Mucosa of descending colon (tissue), 3 donors: ENCODE measurements around the gene ZNF718. TPM values are rescaled to one million over a fixed set of nuclear protein-coding genes. Genes with fewer than 3 reads are reported as not detected.
"Not testable (repeated sequence)": the region's sequence is repeated elsewhere in the genome, so short reads cannot be mapped to it uniquely, and the experiment has no call there.

ENCODE experiments used
- ATAC-seq: fragments of 200-7000 bp; cut with Tn5 transposase; one replicate; pipeline ENCODE4 v1.9.1; 2020; ENCODE audit warnings: mild to moderate bottlenecking, moderate library complexity
- DNase-seq, 3 donors: peaks; one replicate each; pipeline ENCODE4 v3.0.0-alpha.2; 2020
- H3K36me3 ChIP-seq: fragments of 200-600 bp; one replicate; pipeline ENCODE4 v1.8.0; 2021; ENCODE audit warnings: low read depth, mild to moderate bottlenecking
- H3K4me1 ChIP-seq: fragments of 200-600 bp; one replicate; pipeline ENCODE4 v1.8.0; 2021; ENCODE audit warnings: low read depth, mild to moderate bottlenecking
- H3K4me3 ChIP-seq: fragments of 200-600 bp; one replicate; pipeline ENCODE4 v1.8.0; 2021; ENCODE audit warnings: mild to moderate bottlenecking
- H3K9me3 ChIP-seq: fragments of 200-600 bp; one replicate; pipeline ENCODE4 v1.8.0; 2021; ENCODE audit warnings: mild to moderate bottlenecking
- intact Hi-C, 2 donors: fragments of 100-400 bp; cut with DNase I in 1 of 2; cut with micrococcal nuclease in 1 of 2; formaldehyde crosslinking; loops; one replicate each; pipeline versions ENCODE4 v1.11.0 to v1.11.1; 2022; cut with DNase I, micrococcal nuclease
- long read RNA-seq, 2 donors: library from polyadenylated mRNA; unstranded; transcript quantifications; one replicate each; pipeline ENCODE4 v2.0.0, GENCODE V29; 2019 to 2021
- total RNA-seq, 3 donors: library from RNA; stranded (reverse); fragmentation: NEBNext Ultra II Directional in 2 of 3; extraction: Animal tissue kit (Norgen Biotek cat#: 25700) in 2 of 3; gene quantifications; one replicate each; pipeline versions ENCODE4 v1.2.1 to v1.2.4, GENCODE V29; 2021 to 2023
- TF ChIP-seq, protein P1 (sequence below): fragments of 200-600 bp; IDR thresholded peaks from one replicate; pipeline ENCODE4 v1.8.0; 2022; ENCODE audit warnings: antibody characterized with exemption, mild to moderate bottlenecking
- donor health status: DM: no; HTN: no; CAD: no; lungs with moderate emphysema.
- donor health status: DM: no; HTN: no; CAD: no.
- donor health status: DM: no; HTN: yes; CAD: no.

The ZNF718 gene
- total RNA-seq, result 1 to 10 TPM; 5.2 to 7.4 (median 6.4) TPM
- long read RNA-seq, donor 1, partial matches to known transcripts, result 0 of 1 reads
- long read RNA-seq, donor 1, other reads (novel, unspliced or antisense), result 1 of 1 reads
- long read RNA-seq, donor 2, partial matches to known transcripts, result 0 of 2 reads
- long read RNA-seq, donor 2, other reads (novel, unspliced or antisense), result 2 of 2 reads

DNA sequence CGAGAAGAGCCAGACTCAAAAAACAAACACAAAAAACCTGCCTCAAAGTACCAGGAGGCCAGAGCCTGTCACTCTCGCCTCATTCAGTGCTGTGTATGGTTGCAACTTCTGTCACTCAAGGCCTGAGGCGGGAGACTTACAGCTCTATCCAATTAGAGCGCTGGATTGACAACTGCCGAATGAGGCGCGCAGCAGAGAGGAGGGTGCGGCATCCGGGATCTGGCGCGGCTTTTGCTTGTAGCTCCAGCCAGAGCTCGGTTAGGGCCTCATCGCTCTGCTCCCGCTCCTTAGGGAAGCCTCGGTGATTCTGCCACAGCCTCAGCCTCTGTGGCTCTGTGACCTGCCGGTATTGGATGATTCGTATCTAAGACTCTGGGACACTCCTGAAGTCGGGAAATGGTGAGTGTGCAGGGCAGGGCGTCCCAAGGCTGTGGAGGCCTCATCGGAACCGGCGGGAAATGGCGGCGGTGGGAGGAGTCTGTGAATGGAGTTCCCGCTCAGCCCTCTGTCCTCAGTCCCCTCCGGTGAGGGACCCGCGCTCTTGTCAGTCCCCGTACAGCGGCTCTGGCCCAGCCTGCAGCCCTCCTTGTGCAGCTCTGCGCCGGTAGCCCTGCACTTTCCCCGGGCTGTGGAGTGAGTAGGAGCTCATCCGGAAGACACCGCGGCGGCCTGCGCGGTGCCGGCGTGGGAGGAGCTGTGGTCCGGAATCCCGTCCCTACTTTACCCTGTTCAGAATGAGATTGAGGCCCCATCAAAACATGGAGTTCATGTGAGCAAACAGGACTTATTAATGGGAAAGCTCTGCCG is at the start of gene ZNF718:
ZNF718 (plus strand) TSS at position 227 of the 807 bp plus-strand sequence; CDS start at position 397, 170 bp downstream.
- TF ChIP-seq, protein P1, sequence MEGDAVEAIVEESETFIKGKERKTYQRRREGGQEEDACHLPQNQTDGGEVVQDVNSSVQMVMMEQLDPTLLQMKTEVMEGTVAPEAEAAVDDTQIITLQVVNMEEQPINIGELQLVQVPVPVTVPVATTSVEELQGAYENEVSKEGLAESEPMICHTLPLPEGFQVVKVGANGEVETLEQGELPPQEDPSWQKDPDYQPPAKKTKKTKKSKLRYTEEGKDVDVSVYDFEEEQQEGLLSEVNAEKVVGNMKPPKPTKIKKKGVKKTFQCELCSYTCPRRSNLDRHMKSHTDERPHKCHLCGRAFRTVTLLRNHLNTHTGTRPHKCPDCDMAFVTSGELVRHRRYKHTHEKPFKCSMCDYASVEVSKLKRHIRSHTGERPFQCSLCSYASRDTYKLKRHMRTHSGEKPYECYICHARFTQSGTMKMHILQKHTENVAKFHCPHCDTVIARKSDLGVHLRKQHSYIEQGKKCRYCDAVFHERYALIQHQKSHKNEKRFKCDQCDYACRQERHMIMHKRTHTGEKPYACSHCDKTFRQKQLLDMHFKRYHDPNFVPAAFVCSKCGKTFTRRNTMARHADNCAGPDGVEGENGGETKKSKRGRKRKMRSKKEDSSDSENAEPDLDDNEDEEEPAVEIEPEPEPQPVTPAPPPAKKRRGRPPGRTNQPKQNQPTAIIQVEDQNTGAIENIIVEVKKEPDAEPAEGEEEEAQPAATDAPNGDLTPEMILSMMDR, result no peak
- Histone ChIP-seq H3K4me3 (peak within 1 kb of the TSS; percentile 77), H3K4me1 (peaks cover 6% of the 10 kb centered on the region), H3K9me3 (peaks cover 8% of the 10 kb centered on the region), H3K36me3 (no peaks in the 10 kb centered on the region)
- peak; percentile 97 for ATAC-seq
- intact Hi-C loops, result no loop called here
- peak; percentile 95 to 98 (median 95) for DNase-seq

DNA sequence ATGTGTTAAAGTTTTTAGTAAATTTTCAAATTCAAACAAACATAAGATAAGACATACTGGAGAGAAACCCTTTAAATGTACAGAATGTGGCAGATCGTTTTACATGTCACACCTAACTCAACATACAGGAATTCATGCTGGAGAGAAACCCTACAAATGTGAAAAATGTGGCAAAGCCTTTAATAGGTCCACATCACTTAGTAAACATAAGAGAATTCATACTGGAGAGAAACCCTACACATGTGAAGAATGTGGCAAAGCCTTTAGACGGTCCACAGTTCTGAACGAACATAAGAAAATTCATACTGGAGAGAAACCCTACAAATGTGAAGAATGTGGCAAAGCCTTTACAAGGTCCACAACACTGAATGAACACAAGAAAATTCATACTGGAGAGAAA is 38.4 kb upstream of the ZNF718 start:
- TF ChIP-seq, protein P1, result no peak
- Histone ChIP-seq H3K4me3 (no peak overlapping the region), H3K9me3 (peaks cover 99% of the 10 kb centered on the region), H3K4me1 (no peaks in the 10 kb centered on the region), H3K36me3 (no peaks in the 10 kb centered on the region)
- intact Hi-C loops, result no loop called here
- DNase-seq, result no peak
- ATAC-seq, result no peak

DNA sequence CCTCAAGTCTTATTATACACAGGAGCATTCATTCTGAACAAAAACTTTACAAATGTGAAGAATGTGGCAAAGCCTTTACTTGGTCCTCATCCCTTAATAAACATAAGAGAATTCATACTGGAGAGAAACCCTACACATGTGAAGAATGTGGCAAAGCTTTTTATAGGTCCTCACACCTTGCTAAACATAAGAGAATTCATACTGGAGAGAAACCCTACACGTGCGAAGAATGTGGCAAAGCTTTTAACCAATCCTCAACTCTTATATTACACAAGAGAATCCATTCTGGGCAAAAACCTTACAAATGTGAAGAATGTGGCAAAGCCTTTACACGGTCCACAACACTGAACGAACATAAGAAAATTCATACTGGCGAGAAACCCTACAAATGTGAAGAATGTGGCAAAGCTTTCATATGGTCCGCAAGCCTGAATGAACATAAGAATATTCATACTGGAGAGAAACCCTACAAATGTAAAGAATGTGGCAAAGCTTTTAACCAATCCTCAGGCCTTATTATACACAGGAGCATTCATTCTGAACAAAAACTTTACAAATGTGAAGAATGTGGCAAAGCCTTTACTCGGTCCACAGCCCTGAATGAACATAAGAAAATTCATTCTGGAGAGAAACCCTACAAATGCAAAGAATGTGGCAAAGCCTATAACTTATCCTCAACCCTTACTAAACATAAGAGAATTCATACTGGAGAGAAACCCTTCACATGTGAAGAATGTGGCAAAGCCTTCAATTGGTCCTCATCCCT is 37.6 kb upstream of the ZNF718 start:
- H3K4me1 ChIP-seq, H3K36me3 ChIP-seq, intact Hi-C loops, DNase-seq, H3K4me3 ChIP-seq, ATAC-seq: not testable (repeated sequence)
- peaks cover 99% of the 10 kb centered on the region for H3K9me3 ChIP-seq

DNA sequence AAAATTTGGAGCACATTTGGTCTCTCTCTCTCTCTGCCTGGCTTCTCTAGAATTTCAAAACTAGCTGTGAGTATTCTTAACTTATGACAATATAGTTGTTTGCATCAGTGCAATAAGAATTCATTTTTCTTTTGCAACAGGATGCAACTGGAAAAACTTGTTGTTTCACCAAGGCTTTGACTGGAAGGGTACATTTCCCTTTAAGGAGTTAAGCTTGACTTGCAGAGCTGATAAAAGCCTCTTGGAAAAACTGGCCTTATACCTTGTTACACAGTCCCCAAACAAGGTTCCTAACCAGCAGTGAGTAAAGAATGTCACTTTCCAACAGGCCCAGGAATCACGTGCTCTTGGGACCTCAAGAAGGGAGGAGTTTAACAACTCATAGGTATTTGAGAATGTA is 25.9 kb upstream of the ZNF718 start:
- Histone ChIP-seq H3K4me3 (no peak overlapping the region), H3K36me3 (no peaks in the 10 kb centered on the region), H3K9me3 (peaks cover 92% of the 10 kb centered on the region), H3K4me1 (no peaks in the 10 kb centered on the region)
- no peak for DNase-seq
- no peak for ATAC-seq
- TF ChIP-seq, protein P1, result no peak
- intact Hi-C loops, result no loop called here

DNA sequence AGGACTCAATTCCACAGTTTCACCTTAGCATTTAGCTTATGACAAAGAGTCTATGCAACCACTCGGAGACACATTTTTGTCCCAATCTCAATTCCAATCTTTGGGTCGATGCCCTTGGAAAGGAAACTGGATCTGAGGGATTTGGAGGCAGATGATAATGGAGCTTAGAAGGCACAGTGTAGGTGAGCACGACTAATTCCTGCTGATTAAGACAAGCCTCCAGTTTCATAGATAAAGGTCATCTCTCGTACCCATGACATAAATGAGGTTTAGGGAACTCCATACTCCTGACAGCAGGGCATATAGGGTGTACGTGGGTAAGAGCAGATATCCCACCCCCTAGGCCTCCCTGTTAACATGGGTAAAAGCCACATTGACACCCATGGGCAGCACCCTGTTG is 24.4 kb upstream of the ZNF718 start:
- H3K36me3 ChIP-seq, result no peaks in the 10 kb centered on the region
- H3K4me1 ChIP-seq, result no peaks in the 10 kb centered on the region
- H3K9me3 ChIP-seq, result peaks cover 87% of the 10 kb centered on the region
- intact Hi-C loops, result no loop called here
- no peak for ATAC-seq
- no peak for DNase-seq
- no peak overlapping the region for H3K4me3 ChIP-seq
- TF ChIP-seq, protein P1, result no peak

DNA sequence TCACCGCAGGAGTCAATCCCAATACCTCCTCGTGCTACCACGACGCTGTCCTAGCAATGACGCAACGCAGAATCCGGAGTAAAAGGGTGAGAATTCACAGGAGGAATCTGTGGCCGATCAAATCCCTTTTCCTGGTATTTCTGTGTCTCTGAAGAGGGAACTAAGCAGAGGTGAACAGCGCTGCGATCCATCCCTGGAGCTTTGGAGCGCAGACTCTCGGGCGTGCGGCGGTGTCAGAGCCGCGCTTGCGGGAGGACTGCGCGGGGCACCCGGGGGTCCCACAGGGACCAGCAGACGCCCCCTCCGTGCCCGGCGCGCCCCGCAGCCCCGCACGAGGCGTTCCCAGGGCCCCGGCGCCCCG is 17.2 kb upstream of the ZNF718 start:
- no peak for DNase-seq
- Histone ChIP-seq H3K4me3 (no peak overlapping the region), H3K9me3 (peaks cover 29% of the 10 kb centered on the region)

More for the DNA sequence above, 17.2 kb upstream of the ZNF718 start:
- TF ChIP-seq, protein P1, result no peak
- ATAC-seq, result no peak
- intact Hi-C loops, result no loop called here
- no peaks in the 10 kb centered on the region for H3K4me1 ChIP-seq
- H3K36me3 ChIP-seq, result no peaks in the 10 kb centered on the region
